AG09309 (cell line): ENCODE measurements around the gene NR4A3.

Experiments used
- DNase-seq: peaks from one replicate; pipeline ENCODE4 v3.0.0-alpha.2; 2010; ENCODE audit warnings: low read depth
- H3K4me3 ChIP-seq: 2 replicates; pipeline ENCODE4 v1.5.1; 2011; ENCODE audit warnings: mild to moderate bottlenecking, low read depth, low read length, moderate library complexity; ENCODE audit not compliant: control insufficient read depth
- CTCF ChIP-seq: IDR thresholded peaks from 2 replicates; pipeline ENCODE4 v1.5.1; 2011; ENCODE audit warnings: mild to moderate bottlenecking, low read depth, low read length, inconsistent platforms; ENCODE audit not compliant: insufficient read depth, control insufficient read depth; ENCODE audit errors: missing control alignments

NR4A3 gene

GRCh38 chr9:99903393-99903792 lies 81.7 kb downstream of the NR4A3 start:
- DNase-seq: no peak
- H3K4me3 ChIP-seq: no peak overlapping the region
- no peak for TF ChIP-seq CTCF

GRCh38 chr9:99905833-99906402 lies 84.2 kb downstream of the NR4A3 start:
- peak overlapping the region; percentile 98 for H3K4me3 ChIP-seq
- no peak for TF ChIP-seq CTCF
- no peak for DNase-seq

GRCh38 chr9:99906403-99907207 lies 84.9 kb downstream of the NR4A3 start, which contains the start of gene STX17:
Gene STX17 (plus strand): TSS chr9:99906654. CDS start chr9:99915240, 8,586 bp downstream.
- peak; percentile 25 for DNase-seq
- peak within 1 kb of the TSS; percentile 98 for H3K4me3 ChIP-seq

GRCh38 chr9:99907208-99907532 lies 85.5 kb downstream of the NR4A3 start:
- TF ChIP-seq CTCF: no peak
- DNase-seq: no peak
- peak overlapping the region; percentile 98 for H3K4me3 ChIP-seq

More at GRCh38 chr9:99906403-99907207, 84.9 kb downstream of the NR4A3 start, which contains the start of gene STX17:
- TF ChIP-seq CTCF: no peak

GRCh38 chr9:99911600-99911999 lies 89.9 kb downstream of the NR4A3 start:
- no peak overlapping the region for H3K4me3 ChIP-seq
- TF ChIP-seq CTCF: no peak
- no peak for DNase-seq
